Hepatocyte (in vitro differentiated cells): ENCODE data around the gene IGFALS. TPM values are rescaled to one million over a fixed set of nuclear protein-coding genes. Genes with fewer than 3 reads are reported as not detected.

Experiments used
- DNase-seq: peaks from one replicate; pipeline ENCODE4 v3.0.0-alpha.2; 2016; ENCODE audit warnings: low spot score
- H2AFZ ChIP-seq: fragments of 200-600 bp; sonication (generic); 2 replicates; pipeline ENCODE4 v1.6.0; 2016; ENCODE audit warnings: antibody characterized with exemption, mild to moderate bottlenecking
- H3K27ac ChIP-seq: fragments of 200-600 bp; sonication (generic); 2 replicates; pipeline ENCODE4 v1.5.1; 2016; ENCODE audit warnings: mild to moderate bottlenecking
- H3K27me3 ChIP-seq: fragments of 200-600 bp; sonication (generic); 2 replicates; pipeline ENCODE4 v1.6.1; 2016
- H3K36me3 ChIP-seq: fragments of 200-600 bp; sonication (generic); replicated peaks from 2 replicates; pipeline ENCODE4 v1.5.1; 2016; ENCODE audit warnings: low read depth; ENCODE audit not compliant: insufficient read depth
- H3K4me1 ChIP-seq: fragments of 200-600 bp; sonication (generic); 2 replicates; pipeline ENCODE4 v1.5.1; 2016; ENCODE audit warnings: mild to moderate bottlenecking, moderate library complexity; ENCODE audit not compliant: insufficient read depth
- H3K4me2 ChIP-seq: fragments of 200-600 bp; sonication (generic); 2 replicates; pipeline ENCODE4 v1.6.0; 2016
- H3K4me3 ChIP-seq: fragments of 200-600 bp; sonication (generic); 2 replicates; pipeline ENCODE4 v1.5.1; 2016; ENCODE audit warnings: mild to moderate bottlenecking
- H3K79me2 ChIP-seq: fragments of 200-600 bp; sonication (generic); 2 replicates; pipeline ENCODE4 v1.6.0; 2017; ENCODE audit warnings: mild to moderate bottlenecking
- H3K9me2 ChIP-seq: fragments of 200-600 bp; sonication (generic); replicated peaks from 2 replicates; pipeline ENCODE4 v1.6.0; 2017; ENCODE audit warnings: mild to moderate bottlenecking; ENCODE audit not compliant: insufficient read depth
- H3K9me3 ChIP-seq: fragments of 200-600 bp; sonication (generic); 2 replicates; pipeline ENCODE4 v1.5.1; 2016; ENCODE audit warnings: low read depth, mild to moderate bottlenecking
- H4K20me1 ChIP-seq: fragments of 200-600 bp; sonication (generic); 2 replicates; pipeline ENCODE4 v1.6.0; 2016; ENCODE audit warnings: mild to moderate bottlenecking; ENCODE audit not compliant: insufficient read depth, poor library complexity, severe bottlenecking
- EZH2 ChIP-seq: fragments of 200-600 bp; sonication (generic); IDR thresholded peaks from 2 replicates; pipeline ENCODE4 v1.6.1; 2016; ENCODE audit warnings: antibody characterized with exemption, mild to moderate bottlenecking, borderline replicate concordance
- EZH2phosphoT487 ChIP-seq: fragments of 200-600 bp; sonication (generic); IDR thresholded peaks from one replicate; pipeline ENCODE4 v1.6.1; 2018; ENCODE audit warnings: antibody characterized with exemption, mild to moderate bottlenecking, low read depth, moderate library complexity; ENCODE audit not compliant: unreplicated experiment, severe bottlenecking
- WGBS: methylation state at CpG from one replicate; pipeline ENCODE4 v1.1.6; 2016; ENCODE audit warnings: low lambda C conversion rate; ENCODE audit errors: missing lambda C conversion rate; 5-methylcytosine and 5-hydroxymethylcytosine counted together
- polyA plus RNA-seq: library from polyadenylated mRNA; unstranded; fragments of >200 nt; fragmentation: Nextera tagmentation; extraction: Ambion mirVana; gene quantifications from 2 replicates; pipeline ENCODE4 v1.2.1, GENCODE V29; 2016
- total RNA-seq: library from RNA; depleted of rRNA; stranded (reverse); fragments of >200 nt; gene quantifications from 2 replicates; pipeline ENCODE4 v1.2.3, GENCODE V29; 2014
- TF ChIP-seq, protein P1 (sequence below): fragments of 200-600 bp; sonication (generic); IDR thresholded peaks from 2 replicates; pipeline ENCODE4 v1.5.1; 2016; ENCODE audit warnings: antibody characterized with exemption, mild to moderate bottlenecking; ENCODE audit not compliant: poor library complexity

Gene IGFALS
- total and polyA plus RNA-seq, 2 experiments from 2014 or later: 11.2 to 12.6 TPM

DNA sequence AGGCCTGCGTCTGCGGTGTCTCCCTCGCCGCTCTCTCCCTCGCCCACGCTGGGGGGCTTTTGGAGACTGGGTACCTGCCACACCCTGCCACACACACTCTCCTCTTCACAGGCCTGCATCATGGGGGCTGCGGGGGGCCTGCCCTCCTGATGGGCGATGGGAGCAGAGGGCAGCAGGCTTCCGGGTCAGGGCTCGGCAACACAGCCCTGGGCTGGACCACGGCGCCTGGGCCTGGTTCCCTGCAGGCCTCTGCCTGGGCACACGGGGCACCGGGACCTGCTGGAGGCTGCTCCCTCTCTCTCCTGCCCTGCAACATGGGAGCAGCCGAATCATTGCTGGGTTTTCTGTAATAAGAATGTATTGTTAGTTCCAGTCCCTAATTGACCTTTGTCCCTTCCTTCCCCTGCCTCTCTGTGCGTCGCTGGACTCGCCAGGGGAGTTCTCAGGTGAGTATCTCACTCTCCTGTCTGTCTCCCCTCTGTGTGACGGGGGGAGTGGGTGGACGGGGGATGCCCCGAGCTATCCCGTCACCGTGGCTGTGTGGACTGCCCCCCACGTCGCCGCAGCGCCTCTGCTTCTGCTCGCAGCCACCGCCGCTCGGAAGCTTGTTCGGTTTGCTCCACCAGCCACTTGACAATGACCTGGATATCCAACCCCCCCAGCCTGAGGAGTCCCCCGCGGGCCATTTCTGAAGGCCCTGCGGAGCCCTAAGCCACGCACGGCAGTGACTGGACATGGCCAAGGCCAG, 35.6 kb downstream of the IGFALS start:
- no peaks in the 10 kb centered on the region for H3K9me2 ChIP-seq
- H4K20me1 ChIP-seq: peaks cover under 1% of the 10 kb centered on the region
- H3K4me1 ChIP-seq: peaks cover 9% of the 10 kb centered on the region
- no peak for TF ChIP-seq EZH2phosphoT487
- TF ChIP-seq, protein P1, sequence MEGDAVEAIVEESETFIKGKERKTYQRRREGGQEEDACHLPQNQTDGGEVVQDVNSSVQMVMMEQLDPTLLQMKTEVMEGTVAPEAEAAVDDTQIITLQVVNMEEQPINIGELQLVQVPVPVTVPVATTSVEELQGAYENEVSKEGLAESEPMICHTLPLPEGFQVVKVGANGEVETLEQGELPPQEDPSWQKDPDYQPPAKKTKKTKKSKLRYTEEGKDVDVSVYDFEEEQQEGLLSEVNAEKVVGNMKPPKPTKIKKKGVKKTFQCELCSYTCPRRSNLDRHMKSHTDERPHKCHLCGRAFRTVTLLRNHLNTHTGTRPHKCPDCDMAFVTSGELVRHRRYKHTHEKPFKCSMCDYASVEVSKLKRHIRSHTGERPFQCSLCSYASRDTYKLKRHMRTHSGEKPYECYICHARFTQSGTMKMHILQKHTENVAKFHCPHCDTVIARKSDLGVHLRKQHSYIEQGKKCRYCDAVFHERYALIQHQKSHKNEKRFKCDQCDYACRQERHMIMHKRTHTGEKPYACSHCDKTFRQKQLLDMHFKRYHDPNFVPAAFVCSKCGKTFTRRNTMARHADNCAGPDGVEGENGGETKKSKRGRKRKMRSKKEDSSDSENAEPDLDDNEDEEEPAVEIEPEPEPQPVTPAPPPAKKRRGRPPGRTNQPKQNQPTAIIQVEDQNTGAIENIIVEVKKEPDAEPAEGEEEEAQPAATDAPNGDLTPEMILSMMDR: no peak
- TF ChIP-seq EZH2: no peak
- H2AFZ ChIP-seq: no peak overlapping the region
- H3K27ac ChIP-seq: no peak overlapping the region
- WGBS: 83% methylated on average over 36 of the region's 37 CpGs
- DNase-seq: no peak
- H3K9me3 ChIP-seq: no peaks in the 10 kb centered on the region
- H3K36me3 ChIP-seq: no peaks in the 10 kb centered on the region
- H3K4me3 ChIP-seq: no peak overlapping the region
- no peaks in the 10 kb centered on the region for H3K79me2 ChIP-seq
- no peaks in the 10 kb centered on the region for H3K27me3 ChIP-seq
- peak overlapping the region; percentile 59 for H3K4me2 ChIP-seq

DNA sequence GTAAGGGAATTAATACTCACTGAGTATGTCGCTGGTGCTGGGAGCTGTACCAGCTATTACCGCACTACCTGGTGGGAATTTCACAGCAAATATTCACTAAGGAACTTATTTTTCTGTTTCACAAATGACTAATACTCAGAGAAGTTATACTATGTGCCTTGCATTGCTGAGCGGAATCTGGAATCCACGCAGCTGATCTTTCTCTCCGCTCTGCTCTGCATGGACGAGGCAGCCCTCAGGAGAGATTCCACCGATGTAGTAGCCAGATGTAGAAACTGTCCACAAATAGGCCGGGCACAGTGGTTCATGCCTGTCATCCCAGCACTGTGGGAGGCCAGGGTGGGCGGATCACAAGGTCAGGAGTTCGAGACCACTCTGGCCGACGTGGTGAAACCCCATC, 39.3 kb downstream of the IGFALS start:
- Histone ChIP-seq H2AFZ (no peak overlapping the region), H3K79me2 (no peaks in the 10 kb centered on the region), H3K4me1 (peaks cover 9% of the 10 kb centered on the region), H3K36me3 (no peaks in the 10 kb centered on the region), H3K27ac (no peak overlapping the region), H3K4me3 (no peak overlapping the region), H3K9me2 (no peaks in the 10 kb centered on the region), H4K20me1 (no peaks in the 10 kb centered on the region), H3K4me2 (no peak overlapping the region), H3K27me3 (no peaks in the 10 kb centered on the region), H3K9me3 (no peaks in the 10 kb centered on the region)
- WGBS: 97% methylated on average over 12 of the region's 12 CpGs
- TF ChIP-seq EZH2 (no peak), EZH2phosphoT487 (no peak)
- TF ChIP-seq, protein P1: no peak
- no peak for DNase-seq

DNA sequence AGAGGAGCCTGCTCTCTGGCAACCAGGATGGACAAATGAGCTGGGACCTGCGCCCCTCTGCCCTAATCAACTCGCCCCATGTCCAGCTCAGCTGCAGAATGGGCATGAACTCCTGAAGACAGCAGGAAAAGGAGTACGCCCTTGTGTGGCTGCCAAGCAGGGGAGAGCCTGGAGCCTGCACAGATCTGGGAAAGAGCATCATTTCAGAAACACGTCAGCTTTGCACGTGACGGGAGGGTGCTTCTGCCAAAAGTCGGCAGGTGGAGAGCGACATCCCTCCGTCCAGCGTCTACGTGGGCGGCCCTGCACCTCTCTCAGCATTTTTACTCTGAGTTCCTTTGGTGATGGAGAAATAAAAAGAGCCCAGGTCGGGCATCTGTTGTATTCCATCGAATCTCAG, 40.7 kb downstream of the IGFALS start:
- Histone ChIP-seq H2AFZ (no peak overlapping the region), H3K4me3 (no peak overlapping the region), H3K27me3 (no peaks in the 10 kb centered on the region), H3K79me2 (no peaks in the 10 kb centered on the region), H3K9me2 (no peaks in the 10 kb centered on the region), H3K9me3 (no peaks in the 10 kb centered on the region), H3K4me1 (peaks cover 6% of the 10 kb centered on the region), H3K27ac (no peak overlapping the region), H4K20me1 (no peaks in the 10 kb centered on the region), H3K36me3 (no peaks in the 10 kb centered on the region), H3K4me2 (no peak overlapping the region)
- TF ChIP-seq, protein P1: no peak
- no peak for DNase-seq
- WGBS: 98% methylated on average over 14 of the region's 14 CpGs

DNA sequence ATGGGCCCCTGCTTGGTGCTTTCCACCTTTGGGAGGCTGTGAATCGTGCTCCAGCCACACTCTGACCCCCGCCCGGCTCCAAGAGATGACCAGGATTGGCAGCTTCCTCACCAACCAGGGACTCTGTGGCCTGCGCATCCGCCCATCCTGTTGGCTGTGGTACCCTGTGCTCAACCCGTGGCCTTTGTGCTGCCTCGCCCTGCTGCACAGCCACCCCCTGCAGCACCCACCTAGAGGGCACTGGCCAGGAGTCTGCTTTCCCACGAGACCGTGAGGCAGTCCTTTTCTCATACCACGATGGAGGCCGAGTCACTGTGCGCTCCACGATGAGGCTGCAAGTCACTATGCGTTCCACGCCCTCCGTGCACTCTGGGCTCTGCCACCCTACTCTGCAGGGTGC, 41.6 kb downstream of the IGFALS start:
- Histone ChIP-seq H3K4me1 (no peaks in the 10 kb centered on the region), H3K27ac (no peak overlapping the region), H3K4me3 (no peak overlapping the region), H2AFZ (no peak overlapping the region), H3K79me2 (no peaks in the 10 kb centered on the region), H3K9me2 (no peaks in the 10 kb centered on the region), H3K4me2 (no peak overlapping the region), H3K36me3 (no peaks in the 10 kb centered on the region), H3K9me3 (no peaks in the 10 kb centered on the region), H3K27me3 (no peaks in the 10 kb centered on the region), H4K20me1 (no peaks in the 10 kb centered on the region)
- 93% methylated on average over 16 of the region's 16 CpGs for WGBS
- TF ChIP-seq, protein P1: no peak
- TF ChIP-seq EZH2 (no peak), EZH2phosphoT487 (no peak)
- no peak for DNase-seq
